Measurements from ENCODE around the gene IFI27L1.

DNA sequence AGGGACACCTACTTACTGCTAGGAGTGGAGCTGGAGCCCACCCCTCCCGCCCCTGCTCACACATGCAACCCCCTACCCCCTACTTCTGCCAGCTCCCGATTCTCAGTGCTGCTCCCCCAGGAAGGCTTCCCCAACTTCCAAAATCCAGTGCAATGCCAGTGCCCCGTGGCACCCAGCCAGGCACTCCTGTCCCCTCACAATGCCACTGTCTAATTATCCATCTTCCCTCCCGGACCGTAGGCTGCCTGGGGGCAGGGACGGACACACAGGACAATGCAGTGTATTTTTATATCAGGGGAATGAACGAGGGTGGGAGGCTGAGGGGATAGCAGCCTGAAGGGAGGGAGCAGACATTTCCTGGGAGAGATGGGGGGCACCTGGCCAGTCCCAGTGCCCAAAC lies 42.6 kb upstream of the IFI27L1 start:
- TF ChIP-seq, protein P1, sequence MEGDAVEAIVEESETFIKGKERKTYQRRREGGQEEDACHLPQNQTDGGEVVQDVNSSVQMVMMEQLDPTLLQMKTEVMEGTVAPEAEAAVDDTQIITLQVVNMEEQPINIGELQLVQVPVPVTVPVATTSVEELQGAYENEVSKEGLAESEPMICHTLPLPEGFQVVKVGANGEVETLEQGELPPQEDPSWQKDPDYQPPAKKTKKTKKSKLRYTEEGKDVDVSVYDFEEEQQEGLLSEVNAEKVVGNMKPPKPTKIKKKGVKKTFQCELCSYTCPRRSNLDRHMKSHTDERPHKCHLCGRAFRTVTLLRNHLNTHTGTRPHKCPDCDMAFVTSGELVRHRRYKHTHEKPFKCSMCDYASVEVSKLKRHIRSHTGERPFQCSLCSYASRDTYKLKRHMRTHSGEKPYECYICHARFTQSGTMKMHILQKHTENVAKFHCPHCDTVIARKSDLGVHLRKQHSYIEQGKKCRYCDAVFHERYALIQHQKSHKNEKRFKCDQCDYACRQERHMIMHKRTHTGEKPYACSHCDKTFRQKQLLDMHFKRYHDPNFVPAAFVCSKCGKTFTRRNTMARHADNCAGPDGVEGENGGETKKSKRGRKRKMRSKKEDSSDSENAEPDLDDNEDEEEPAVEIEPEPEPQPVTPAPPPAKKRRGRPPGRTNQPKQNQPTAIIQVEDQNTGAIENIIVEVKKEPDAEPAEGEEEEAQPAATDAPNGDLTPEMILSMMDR (IDR thresholded peaks at IDR 0.05 in 4 of 5, conservative IDR thresholded peaks at IDR 0.05 in 1 of 5), result no peak
- no peak for TF ChIP-seq POLR2A (IDR thresholded peaks at IDR 0.05)
